ENCODE measurements around the gene KCNQ4. TPM values are rescaled to one million over a fixed set of nuclear protein-coding genes. Genes with fewer than 3 reads are reported as not detected.

The KCNQ4 gene
- total RNA-seq, 3 donors from 2014 or later, result 0.32 to 1.3 (median 1.3) TPM

DNA sequence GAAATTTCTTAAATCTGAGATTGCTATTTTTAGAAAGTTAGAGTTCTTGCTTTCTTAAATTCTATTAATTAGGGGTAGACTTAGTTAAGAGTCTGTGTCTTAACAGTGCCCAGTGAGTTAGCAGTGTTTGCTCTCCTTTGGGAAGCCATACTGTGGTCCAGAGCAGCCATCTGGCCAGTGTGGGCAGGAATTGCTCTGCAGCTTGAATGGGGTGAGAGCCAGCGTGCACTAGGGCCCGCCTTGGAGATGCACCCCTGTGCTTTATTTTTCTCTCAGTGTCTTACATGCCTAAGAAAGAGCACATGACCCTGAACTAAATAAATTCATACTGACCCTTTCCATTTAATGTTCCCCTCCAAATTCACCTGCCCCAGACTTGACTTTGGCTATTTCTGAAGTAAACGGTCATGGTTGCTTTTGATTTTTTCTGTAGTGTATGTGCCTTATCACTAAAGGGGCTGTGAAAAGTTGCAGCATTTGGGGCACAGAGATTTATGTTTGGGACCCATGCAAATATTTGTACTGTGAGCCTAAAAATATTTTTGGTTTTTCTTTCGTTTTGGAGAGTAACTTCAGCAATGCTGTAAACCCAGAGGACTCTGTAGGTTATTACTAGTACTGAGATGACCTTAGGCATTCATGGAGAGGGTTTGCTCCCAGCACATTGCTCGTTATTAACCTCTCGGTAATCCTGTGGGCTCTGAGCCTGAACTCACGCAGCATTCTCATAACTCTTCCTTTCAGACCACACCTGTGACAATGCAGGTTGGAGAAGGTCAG lies 21.3 kb upstream of the KCNQ4 start:
- H3K36me3 ChIP-seq, result peaks cover 21% of the 10 kb centered on the region
- intact Hi-C loops (cut with DNase I; ENCODE audit: low total_unique reads), result no loop called here
- no peak for TF ChIP-seq POLR2AphosphoS5 (IDR thresholded peaks at IDR 0.05)
- TF ChIP-seq, protein P1, sequence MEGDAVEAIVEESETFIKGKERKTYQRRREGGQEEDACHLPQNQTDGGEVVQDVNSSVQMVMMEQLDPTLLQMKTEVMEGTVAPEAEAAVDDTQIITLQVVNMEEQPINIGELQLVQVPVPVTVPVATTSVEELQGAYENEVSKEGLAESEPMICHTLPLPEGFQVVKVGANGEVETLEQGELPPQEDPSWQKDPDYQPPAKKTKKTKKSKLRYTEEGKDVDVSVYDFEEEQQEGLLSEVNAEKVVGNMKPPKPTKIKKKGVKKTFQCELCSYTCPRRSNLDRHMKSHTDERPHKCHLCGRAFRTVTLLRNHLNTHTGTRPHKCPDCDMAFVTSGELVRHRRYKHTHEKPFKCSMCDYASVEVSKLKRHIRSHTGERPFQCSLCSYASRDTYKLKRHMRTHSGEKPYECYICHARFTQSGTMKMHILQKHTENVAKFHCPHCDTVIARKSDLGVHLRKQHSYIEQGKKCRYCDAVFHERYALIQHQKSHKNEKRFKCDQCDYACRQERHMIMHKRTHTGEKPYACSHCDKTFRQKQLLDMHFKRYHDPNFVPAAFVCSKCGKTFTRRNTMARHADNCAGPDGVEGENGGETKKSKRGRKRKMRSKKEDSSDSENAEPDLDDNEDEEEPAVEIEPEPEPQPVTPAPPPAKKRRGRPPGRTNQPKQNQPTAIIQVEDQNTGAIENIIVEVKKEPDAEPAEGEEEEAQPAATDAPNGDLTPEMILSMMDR (IDR thresholded peaks at IDR 0.05), result no peak
- no peak for TF ChIP-seq POLR2A (IDR thresholded peaks at IDR 0.05)

DNA sequence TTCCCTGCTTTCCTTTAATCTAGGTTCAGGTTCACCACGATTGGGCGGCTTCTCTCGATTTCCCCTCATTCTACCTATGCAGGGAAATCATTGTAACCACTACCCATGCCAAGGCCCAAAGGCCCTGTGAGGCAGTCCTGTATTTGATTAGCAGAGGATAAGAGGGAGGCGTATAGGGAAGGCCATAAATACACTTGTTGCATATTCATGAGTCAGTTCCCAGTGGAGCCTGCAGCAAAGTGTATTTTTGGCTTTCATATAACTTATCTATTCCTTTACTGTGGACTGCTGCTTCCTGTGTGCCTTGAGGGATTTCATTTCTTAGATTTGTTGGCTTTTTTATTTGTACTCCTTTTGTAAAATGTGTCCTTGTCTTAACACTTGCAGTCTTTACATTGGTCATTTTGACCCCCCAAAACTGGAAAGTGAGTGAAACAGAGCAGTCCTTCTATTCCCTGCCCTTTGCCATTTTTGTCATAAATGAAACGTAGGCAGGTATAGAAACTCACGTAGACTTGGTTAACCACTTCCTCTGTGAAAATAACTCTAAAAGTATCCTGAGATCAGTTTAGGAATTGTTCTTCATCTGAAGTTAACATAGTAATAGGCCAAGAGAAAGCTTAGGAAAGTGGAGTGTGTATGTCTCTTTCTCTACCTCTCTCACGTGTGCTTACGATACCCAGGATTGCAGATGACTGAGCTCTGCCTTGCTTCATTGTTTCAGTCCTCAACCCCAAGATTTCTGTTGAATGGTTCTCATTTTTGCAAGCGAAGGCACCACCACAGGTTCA lies 19.6 kb upstream of the KCNQ4 start:
- H3K9me3 ChIP-seq, result no peaks in the 10 kb centered on the region
- H3K27me3 ChIP-seq, result no peaks in the 10 kb centered on the region
- H3K4me1 ChIP-seq, result no peaks in the 10 kb centered on the region
- intact Hi-C loops (cut with DNase I; ENCODE audit: low total_unique reads), result no loop called here
- DNase-seq (ENCODE audit: low spot score in 2 of 2), result no peak
- no peak overlapping the region for H3K4me3 ChIP-seq
- no peak for TF ChIP-seq POLR2A (IDR thresholded peaks at IDR 0.05)
- TF ChIP-seq, protein P1 (IDR thresholded peaks at IDR 0.05), result no peak
- TF ChIP-seq POLR2AphosphoS5 (IDR thresholded peaks at IDR 0.05), result no peak
- H3K27ac ChIP-seq, result no peak overlapping the region
- H3K36me3 ChIP-seq, result peaks cover 12% of the 10 kb centered on the region

More for the DNA sequence above, 21.3 kb upstream of the KCNQ4 start:
- no peaks in the 10 kb centered on the region for H3K4me1 ChIP-seq
- H3K4me3 ChIP-seq, result no peak overlapping the region
- no peaks in the 10 kb centered on the region for H3K27me3 ChIP-seq
- DNase-seq (ENCODE audit: low spot score in 2 of 2), result no peak
- H3K27ac ChIP-seq, result no peak overlapping the region
- H3K9me3 ChIP-seq, result no peaks in the 10 kb centered on the region

DNA sequence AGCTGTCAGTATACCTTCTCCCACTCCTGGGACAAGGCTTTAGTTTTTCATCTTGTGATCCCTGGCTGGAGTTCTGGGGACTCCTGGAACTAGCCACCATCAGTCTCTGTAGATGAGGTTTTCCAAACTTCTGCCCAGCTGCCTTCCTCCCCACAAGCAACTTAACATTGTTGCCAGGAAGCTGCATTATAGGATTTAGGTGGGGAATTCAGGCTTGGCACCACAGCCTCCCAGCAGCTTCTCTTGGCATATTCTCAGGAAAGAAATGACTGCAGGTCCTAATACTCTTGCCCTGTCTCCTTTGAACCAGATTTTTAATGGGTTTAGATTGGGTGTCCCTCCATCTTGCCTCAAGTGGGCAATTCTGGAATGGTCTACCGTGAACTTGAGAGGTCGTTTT lies 18.6 kb upstream of the KCNQ4 start:
- no peaks in the 10 kb centered on the region for H3K9me3 ChIP-seq
- intact Hi-C loops (cut with DNase I; ENCODE audit: low total_unique reads), result no loop called here
- H3K36me3 ChIP-seq, result peaks cover 12% of the 10 kb centered on the region
- TF ChIP-seq POLR2AphosphoS5 (IDR thresholded peaks at IDR 0.05), result no peak
- TF ChIP-seq, protein P1 (IDR thresholded peaks at IDR 0.05), result no peak
- no peak for TF ChIP-seq POLR2A (IDR thresholded peaks at IDR 0.05)
- no peak overlapping the region for H3K4me3 ChIP-seq
- no peak for DNase-seq (ENCODE audit: low spot score in 2 of 2)
- H3K27ac ChIP-seq, result no peak overlapping the region
- H3K27me3 ChIP-seq, result no peaks in the 10 kb centered on the region
- no peaks in the 10 kb centered on the region for H3K4me1 ChIP-seq

DNA sequence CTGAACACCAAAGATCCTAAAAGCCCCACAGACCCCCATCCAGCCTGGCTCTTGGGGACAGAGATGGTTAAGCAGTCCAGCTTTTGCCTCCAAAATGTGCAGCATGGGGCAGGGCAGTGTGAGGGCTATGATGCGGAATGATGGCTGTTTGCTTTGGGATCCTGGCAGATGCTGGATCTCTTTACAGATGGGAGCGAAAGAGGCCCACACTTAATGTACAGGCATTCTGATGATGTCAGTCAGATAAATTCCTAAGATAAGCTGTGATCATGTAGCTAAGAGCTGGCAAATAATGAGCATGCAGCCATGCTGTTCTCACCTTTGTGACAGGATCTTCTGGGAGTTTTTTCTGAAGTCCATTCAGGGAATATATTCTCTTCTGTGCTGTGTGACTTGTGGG lies 17.6 kb upstream of the KCNQ4 start:
- H3K27me3 ChIP-seq, result no peaks in the 10 kb centered on the region
- H3K4me3 ChIP-seq, result no peak overlapping the region
- no peak overlapping the region for H3K27ac ChIP-seq
- H3K4me1 ChIP-seq, result no peaks in the 10 kb centered on the region
- TF ChIP-seq, protein P1 (IDR thresholded peaks at IDR 0.05), result no peak
- no peaks in the 10 kb centered on the region for H3K9me3 ChIP-seq
- no peak for DNase-seq (ENCODE audit: low spot score in 2 of 2)
- intact Hi-C loops (cut with DNase I; ENCODE audit: low total_unique reads), result no loop called here
- peaks cover 12% of the 10 kb centered on the region for H3K36me3 ChIP-seq

DNA sequence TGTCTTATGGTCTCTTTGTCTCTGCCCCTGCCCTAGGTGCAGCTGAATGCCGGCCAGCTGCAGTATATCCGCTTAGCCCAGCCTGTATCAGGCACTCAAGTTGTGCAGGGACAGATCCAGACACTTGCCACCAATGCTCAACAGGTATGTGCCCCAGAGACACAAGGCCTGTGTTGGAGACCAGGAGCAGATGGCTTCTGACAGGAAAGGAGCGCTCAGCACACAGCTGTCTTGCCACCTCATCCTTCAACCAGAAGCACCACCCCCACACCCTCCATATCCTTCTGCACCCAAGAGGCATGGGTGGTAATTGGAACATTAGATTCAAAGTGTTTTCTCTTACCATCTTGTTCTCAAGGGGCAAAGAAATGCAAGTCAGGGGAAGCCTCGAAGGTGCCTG lies 17.0 kb upstream of the KCNQ4 start:
- Histone ChIP-seq H3K27ac (no peak overlapping the region), H3K4me1 (no peaks in the 10 kb centered on the region), H3K36me3 (peaks cover 12% of the 10 kb centered on the region), H3K4me3 (no peak overlapping the region), H3K27me3 (no peaks in the 10 kb centered on the region), H3K9me3 (no peaks in the 10 kb centered on the region)
- TF ChIP-seq POLR2AphosphoS5 (IDR thresholded peaks at IDR 0.05) (no peak), POLR2A (IDR thresholded peaks at IDR 0.05) (no peak)
- TF ChIP-seq, protein P1 (IDR thresholded peaks at IDR 0.05), result no peak
- intact Hi-C loops (cut with DNase I; ENCODE audit: low total_unique reads), result no loop called here
- no peak for DNase-seq (ENCODE audit: low spot score in 2 of 2)

All from breast epithelium (tissue), 4 donors.